Liver (tissue), 9 donors: ENCODE measurements around the gene FAM3A. TPM values are rescaled to one million over a fixed set of nuclear protein-coding genes. Genes with fewer than 3 reads are reported as not detected.

Source experiments
- DNase-seq: peaks from one replicate; pipeline ENCODE4 v3.0.0-alpha.2; 2017; ENCODE audit warnings: low spot score
- H3K27ac ChIP-seq, 2 donors: one replicate each; pipeline ENCODE4 v1.7.0; 2013; ENCODE audit warnings: inconsistent platforms in 2 of 2, low read length in 2 of 2, control low read depth in 1 of 2, low read depth in 1 of 2, mild to moderate bottlenecking in 1 of 2
- H3K27me3 ChIP-seq, 4 donors: one replicate each; pipeline versions ENCODE4 v1.6.1 to v1.7.0; 2013; ENCODE audit warnings: low read length in 3 of 4, inconsistent platforms in 1 of 4, mild to moderate bottlenecking in 1 of 4, moderate library complexity in 1 of 4; ENCODE audit not compliant: control insufficient read depth in 4 of 4, insufficient read depth in 4 of 4
- H3K36me3 ChIP-seq, 4 donors: one replicate each; pipeline versions ENCODE4 v1.6.1 to v1.7.0; 2013; ENCODE audit warnings: low read length in 3 of 4, mild to moderate bottlenecking in 3 of 4, low read depth in 1 of 4, moderate library complexity in 1 of 4; ENCODE audit not compliant: control insufficient read depth in 4 of 4, insufficient read depth in 3 of 4
- H3K4me1 ChIP-seq, 4 donors: one replicate each; pipeline versions ENCODE4 v1.6.1 to v1.7.0; 2013; ENCODE audit warnings: low read length in 3 of 4, mild to moderate bottlenecking in 3 of 4, moderate library complexity in 1 of 4; ENCODE audit not compliant: control insufficient read depth in 4 of 4, insufficient read depth in 4 of 4
- H3K4me3 ChIP-seq, 3 donors: one replicate each; pipeline versions ENCODE4 v1.6.1 to v1.7.0; 2013; ENCODE audit warnings: low read length in 3 of 3, control low read depth in 1 of 3, low read depth in 1 of 3, mild to moderate bottlenecking in 1 of 3
- H3K9ac ChIP-seq, 2 donors: one replicate each; pipeline ENCODE4 v1.7.0; 2013; ENCODE audit warnings: low read length in 2 of 2, mild to moderate bottlenecking in 2 of 2, moderate library complexity in 2 of 2, control low read depth in 1 of 2, low read depth in 1 of 2
- H3K9me3 ChIP-seq, 4 donors: one replicate each; pipeline versions ENCODE4 v1.6.1 to v1.7.0; 2013; ENCODE audit warnings: low read length in 3 of 4; ENCODE audit not compliant: control insufficient read depth in 4 of 4
- ATF3 ChIP-seq: IDR thresholded peaks from 2 replicates; pipeline ENCODE4 v1.6.1; 2016; ENCODE audit warnings: antibody characterized with exemption
- FOXA1 ChIP-seq: IDR thresholded peaks from 2 replicates; pipeline ENCODE4 v1.6.1; 2016; ENCODE audit warnings: antibody characterized with exemption
- FOXA2 ChIP-seq: IDR thresholded peaks from 2 replicates; pipeline ENCODE4 v1.6.1; 2016; ENCODE audit warnings: antibody characterized with exemption
- GABPA ChIP-seq, 2 donors: IDR thresholded peaks in 1 of 2; conservative IDR thresholded peaks in 1 of 2; 2 replicates each; pipeline ENCODE4 v1.6.1; 2016; ENCODE audit warnings: antibody characterized with exemption in 2 of 2, mild to moderate bottlenecking in 1 of 2, moderate library complexity in 1 of 2
- HNF4A ChIP-seq, 2 donors: conservative IDR thresholded peaks; 2 replicates each; pipeline ENCODE4 v1.6.1; 2016; ENCODE audit warnings: antibody characterized with exemption in 2 of 2, mild to moderate bottlenecking in 2 of 2
- JUND ChIP-seq, 2 donors: IDR thresholded peaks; 2 replicates each; pipeline ENCODE4 v1.6.1; 2016; ENCODE audit warnings: antibody characterized with exemption in 2 of 2
- NR2F2 ChIP-seq: IDR thresholded peaks from 2 replicates; pipeline ENCODE4 v1.6.1; 2016; ENCODE audit warnings: antibody characterized with exemption
- RAD21 ChIP-seq, 2 donors: IDR thresholded peaks; 2 replicates each; pipeline ENCODE4 v1.6.1; 2016; ENCODE audit warnings: antibody characterized with exemption in 2 of 2, mild to moderate bottlenecking in 2 of 2
- REST ChIP-seq: IDR thresholded peaks from 2 replicates; pipeline ENCODE4 v1.6.1; 2016; ENCODE audit warnings: antibody characterized with exemption, mild to moderate bottlenecking
- RXRA ChIP-seq, 2 donors: IDR thresholded peaks; 2 replicates each; pipeline ENCODE4 v1.6.1; 2017 to 2018; ENCODE audit warnings: antibody characterized with exemption in 2 of 2, mild to moderate bottlenecking in 1 of 2
- SP1 ChIP-seq: IDR thresholded peaks from 2 replicates; pipeline ENCODE4 v1.6.1; 2018; ENCODE audit warnings: antibody characterized with exemption, mild to moderate bottlenecking
- YY1 ChIP-seq: IDR thresholded peaks from 2 replicates; pipeline ENCODE4 v1.6.1; 2016; ENCODE audit warnings: antibody characterized with exemption, mild to moderate bottlenecking
- ZBTB33 ChIP-seq: IDR thresholded peaks from 2 replicates; pipeline ENCODE4 v1.6.1; 2016; ENCODE audit warnings: antibody characterized with exemption
- WGBS: extraction: QIAGEN DNeasy Blood & Tissue Kit; methylation state at CpG from one replicate; pipeline ENCODE4 v1.1.7; 2013; 5-methylcytosine and 5-hydroxymethylcytosine counted together
- polyA plus RNA-seq, 2 donors: library from polyadenylated mRNA; stranded (reverse) in 1 of 2; unstranded in 1 of 2; fragments of 200-250 nt in 1 of 2; fragments of >200 nt in 1 of 2; fragmentation: Nextera tagmentation in 1 of 2; extraction: Ambion mirVana in 1 of 2; gene quantifications; one replicate each; pipeline versions ENCODE4 v1.2.1 to v1.2.3, GENCODE V29; 2013 to 2015
- total RNA-seq, 2 donors: library from RNA; depleted of rRNA; stranded (reverse); fragments of >200 nt; gene quantifications; one replicate each; pipeline ENCODE4 v1.2.3, GENCODE V29; 2014
- donor health status: healthy.
- donor health status: healthy.
- donor health status: healthy.
- donor health status: healthy.
- donor health status: healthy.

Gene FAM3A
- total and polyA plus RNA-seq, 4 donors = 11.6 to 36.3 (median 34.2) TPM

- no peak for DNase-seq
- Histone ChIP-seq H3K36me3 (no peaks in the 10 kb centered on the region), H3K27me3 (no peaks in the 10 kb centered on the region), H3K9me3 (no peaks in the 10 kb centered on the region), H3K4me3 (no peak overlapping the region), H3K27ac (no peak overlapping the region), H3K9ac (no peak overlapping the region), H3K4me1 (peaks cover 0 to 20% (median 11%) of the 10 kb centered on the region in 4 donors)
- TF ChIP-seq RAD21 (IDR thresholded peaks at IDR 0.05) (no peak), ZBTB33 (no peak), FOXA2 (no peak)
- WGBS = 97% methylated on average over 8 of the region's 8 CpGs
These were observed 3.4 kb upstream of the FAM3A start for GRCh38 chrX:154519389-154519788.

GRCh38 chrX:154517101-154517781 lies 1.2 kb upstream of the FAM3A start:
- Histone ChIP-seq H3K27ac (peak overlapping the region; percentile 89 to 91), H3K9ac (no peak overlapping the region), H3K4me1 (peaks cover 4 to 32% (median 15%) of the 10 kb centered on the region in 4 donors), H3K27me3 (no peaks in the 10 kb centered on the region), H3K36me3 (no peaks in the 10 kb centered on the region), H3K4me3 (peak overlapping the region in 1 of 3 donors; percentile 43), H3K9me3 (no peaks in the 10 kb centered on the region)
- no peak for DNase-seq
- 35% methylated on average over 25 of the region's 25 CpGs for WGBS
- TF ChIP-seq SP1 (peak; percentile 75), GABPA (IDR thresholded peaks at IDR 0.05 in 1 of 2, conservative IDR thresholded peaks at IDR 0.05 in 1 of 2) (no peak), FOXA1 (no peak), ATF3 (no peak), JUND (IDR thresholded peaks at IDR 0.05) (no peak), HNF4A (conservative IDR thresholded peaks at IDR 0.05) (peak; percentile 55 to 65), YY1 (peak; percentile 11), RXRA (IDR thresholded peaks at IDR 0.05) (no peak)

- Histone ChIP-seq H3K4me3 (peak overlapping the region; percentile 2 to 60 (median 43)), H3K4me1 (peaks cover 4 to 32% (median 15%) of the 10 kb centered on the region in 4 donors), H3K36me3 (peaks cover 0 to under 1% (median 0%) of the 10 kb centered on the region in 4 donors), H3K27ac (peak overlapping the region; percentile 89 to 91), H3K27me3 (no peaks in the 10 kb centered on the region), H3K9me3 (no peaks in the 10 kb centered on the region), H3K9ac (peak overlapping the region; percentile 68 to 79)
- 4% methylated on average over 19 of the region's 19 CpGs for WGBS
- no peak for DNase-seq
- TF ChIP-seq FOXA1 (no peak), REST (peak; percentile 15), NR2F2 (peak; percentile 8), SP1 (peak; percentile 28)
These were observed 646 bp upstream of the FAM3A start for GRCh38 chrX:154516656-154517100.
